HepG2 (cell line): ENCODE measurements around the gene TCF3. TPM values are rescaled to one million over a fixed set of nuclear protein-coding genes. Genes with fewer than 3 reads are reported as not detected.

ENCODE experiments used
- HNRNPLL ChIP-seq: fragments of 200-400 bp; formaldehyde crosslinking; IDR thresholded peaks from 2 replicates; pipeline ENCODE4 v1.6.1; 2017; ENCODE audit warnings: mild to moderate bottlenecking, low read depth, low read length; ENCODE audit not compliant: poor library complexity, severe bottlenecking
- MYC ChIP-seq: sonication (generic); formaldehyde crosslinking; IDR thresholded peaks from 2 replicates; pipeline ENCODE4 v1.9.0; 2021; ENCODE audit warnings: missing genetic modification reagents, borderline replicate concordance
- NR2F2 ChIP-seq: IDR thresholded peaks from 2 replicates; pipeline ENCODE4 v1.6.1; 2012; ENCODE audit warnings: low read depth, inconsistent platforms, borderline replicate concordance
- SAP130 ChIP-seq: IDR thresholded peaks from 2 replicates; pipeline ENCODE4 v1.6.1; 2016; ENCODE audit warnings: low read depth
- TAF1 ChIP-seq: sonication (generic); formaldehyde crosslinking; IDR thresholded peaks from 2 replicates; pipeline ENCODE4 v1.4.0; 2020; ENCODE audit warnings: missing genetic modification reagents
- THAP11 ChIP-seq: IDR thresholded peaks from 2 replicates; pipeline ENCODE4 v1.6.1; 2016; ENCODE audit warnings: missing biosample characterization, missing genetic modification reagents
- YEATS4 ChIP-seq: sonication (generic); formaldehyde crosslinking; IDR thresholded peaks from 2 replicates; pipeline ENCODE4 v1.4.0; 2020; ENCODE audit warnings: missing genetic modification reagents, borderline replicate concordance
- ZNF660 ChIP-seq: sonication (generic); formaldehyde crosslinking; IDR thresholded peaks from 2 replicates; pipeline ENCODE4 v1.5.1; 2020; ENCODE audit warnings: mild to moderate bottlenecking, low read depth, missing genetic modification reagents, borderline replicate concordance
- ZNF883 ChIP-seq: sonication (generic); formaldehyde crosslinking; IDR thresholded peaks from 2 replicates; pipeline ENCODE4 v1.5.1; 2020; ENCODE audit warnings: mild to moderate bottlenecking, missing genetic modification reagents; ENCODE audit errors: not compliant biosample characterization
- polyA plus RNA-seq, 8 experiments: library from polyadenylated mRNA; depleted of rRNA in 3 of 8; stranded (reverse) in 7 of 8; unstranded in 1 of 8; fragments of >200 nt; fragmentation: Illumina TruSeq in 4 of 8; extraction: Trizol in 4 of 8; gene quantifications; 2 replicates each; pipeline versions ENCODE4 v1.2.1 to v1.2.3, GENCODE V29; 2011 to 2016; ENCODE audit warnings: low read depth in 4 of 8, missing spikeins in 1 of 8, mixed read lengths in 1 of 8; ENCODE audit not compliant: insufficient read depth in 1 of 8
- total RNA-seq, 5 experiments: library from RNA; depleted of rRNA; stranded (reverse); fragments of >200 nt; fragmentation: Illumina TruSeq; extraction: Trizol; gene quantifications; 2 replicates each; pipeline ENCODE4 v1.2.3, GENCODE V29; 2016; ENCODE audit warnings: low read depth in 1 of 5
- TF ChIP-seq, protein P1 (sequence below): sonication (generic); formaldehyde crosslinking; IDR thresholded peaks from 2 replicates; pipeline ENCODE4 v1.4.0; 2020; ENCODE audit warnings: missing genetic modification reagents
- TF ChIP-seq, protein P2 (sequence below): sonication (generic); formaldehyde crosslinking; IDR thresholded peaks from 2 replicates; pipeline ENCODE4 v1.5.0; 2020; ENCODE audit warnings: mild to moderate bottlenecking, missing genetic modification reagents
- TF ChIP-seq, protein P3 (sequence below): sonication (generic); formaldehyde crosslinking; IDR thresholded peaks from 2 replicates; pipeline ENCODE4 v1.4.0; 2020; ENCODE audit warnings: mild to moderate bottlenecking, missing genetic modification reagents
- TF ChIP-seq, protein P4 (sequence below): sonication (generic); formaldehyde crosslinking; conservative IDR thresholded peaks from 2 replicates; pipeline ENCODE4 v1.4.0; 2020; ENCODE audit warnings: mild to moderate bottlenecking, missing genetic modification reagents, moderate library complexity

Gene TCF3
- total and polyA plus RNA-seq, 2 of the 13 experiments (the other 11 are each of a cell fraction or from before 2014, with no cell fraction given): 51.4 to 53.2 TPM

DNA sequence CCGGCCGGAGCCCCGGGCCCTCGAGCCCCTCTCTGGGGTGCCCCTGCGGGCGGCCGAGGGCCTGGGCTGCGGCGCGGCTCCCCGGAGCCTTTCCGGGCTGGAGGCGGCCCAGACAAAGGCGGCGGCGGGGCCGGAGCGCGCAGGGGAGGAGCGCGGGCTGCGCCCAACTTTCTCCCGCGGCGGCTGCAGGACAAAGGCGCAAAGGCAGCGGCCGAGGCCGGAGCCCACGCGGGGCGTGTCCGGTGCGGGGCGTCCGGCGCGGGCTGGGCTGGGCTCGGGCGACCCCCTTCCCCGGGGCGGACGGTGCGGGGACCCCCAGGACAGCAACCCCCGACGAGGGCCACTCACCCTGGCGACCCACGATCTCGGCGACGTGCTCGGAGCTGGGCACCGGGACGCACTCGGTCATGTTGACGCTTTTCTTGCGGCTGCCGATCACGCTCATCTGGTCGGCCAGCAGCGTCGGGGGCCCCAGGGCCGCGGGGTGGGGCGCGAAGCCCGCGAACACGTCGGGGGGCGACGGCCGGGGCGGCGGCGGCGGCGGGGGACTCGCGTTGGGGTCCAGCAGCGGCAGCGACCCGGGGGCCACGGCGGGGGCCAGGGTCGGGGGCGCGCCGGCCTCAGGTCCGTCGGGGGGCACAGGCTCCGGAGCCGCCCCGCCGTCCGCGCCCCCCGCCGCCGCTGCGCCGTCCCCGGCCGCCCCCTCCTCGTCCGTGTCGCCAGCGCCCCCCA lies 85.1 kb downstream of the TCF3 start (continued):
- TF ChIP-seq, protein P1, sequence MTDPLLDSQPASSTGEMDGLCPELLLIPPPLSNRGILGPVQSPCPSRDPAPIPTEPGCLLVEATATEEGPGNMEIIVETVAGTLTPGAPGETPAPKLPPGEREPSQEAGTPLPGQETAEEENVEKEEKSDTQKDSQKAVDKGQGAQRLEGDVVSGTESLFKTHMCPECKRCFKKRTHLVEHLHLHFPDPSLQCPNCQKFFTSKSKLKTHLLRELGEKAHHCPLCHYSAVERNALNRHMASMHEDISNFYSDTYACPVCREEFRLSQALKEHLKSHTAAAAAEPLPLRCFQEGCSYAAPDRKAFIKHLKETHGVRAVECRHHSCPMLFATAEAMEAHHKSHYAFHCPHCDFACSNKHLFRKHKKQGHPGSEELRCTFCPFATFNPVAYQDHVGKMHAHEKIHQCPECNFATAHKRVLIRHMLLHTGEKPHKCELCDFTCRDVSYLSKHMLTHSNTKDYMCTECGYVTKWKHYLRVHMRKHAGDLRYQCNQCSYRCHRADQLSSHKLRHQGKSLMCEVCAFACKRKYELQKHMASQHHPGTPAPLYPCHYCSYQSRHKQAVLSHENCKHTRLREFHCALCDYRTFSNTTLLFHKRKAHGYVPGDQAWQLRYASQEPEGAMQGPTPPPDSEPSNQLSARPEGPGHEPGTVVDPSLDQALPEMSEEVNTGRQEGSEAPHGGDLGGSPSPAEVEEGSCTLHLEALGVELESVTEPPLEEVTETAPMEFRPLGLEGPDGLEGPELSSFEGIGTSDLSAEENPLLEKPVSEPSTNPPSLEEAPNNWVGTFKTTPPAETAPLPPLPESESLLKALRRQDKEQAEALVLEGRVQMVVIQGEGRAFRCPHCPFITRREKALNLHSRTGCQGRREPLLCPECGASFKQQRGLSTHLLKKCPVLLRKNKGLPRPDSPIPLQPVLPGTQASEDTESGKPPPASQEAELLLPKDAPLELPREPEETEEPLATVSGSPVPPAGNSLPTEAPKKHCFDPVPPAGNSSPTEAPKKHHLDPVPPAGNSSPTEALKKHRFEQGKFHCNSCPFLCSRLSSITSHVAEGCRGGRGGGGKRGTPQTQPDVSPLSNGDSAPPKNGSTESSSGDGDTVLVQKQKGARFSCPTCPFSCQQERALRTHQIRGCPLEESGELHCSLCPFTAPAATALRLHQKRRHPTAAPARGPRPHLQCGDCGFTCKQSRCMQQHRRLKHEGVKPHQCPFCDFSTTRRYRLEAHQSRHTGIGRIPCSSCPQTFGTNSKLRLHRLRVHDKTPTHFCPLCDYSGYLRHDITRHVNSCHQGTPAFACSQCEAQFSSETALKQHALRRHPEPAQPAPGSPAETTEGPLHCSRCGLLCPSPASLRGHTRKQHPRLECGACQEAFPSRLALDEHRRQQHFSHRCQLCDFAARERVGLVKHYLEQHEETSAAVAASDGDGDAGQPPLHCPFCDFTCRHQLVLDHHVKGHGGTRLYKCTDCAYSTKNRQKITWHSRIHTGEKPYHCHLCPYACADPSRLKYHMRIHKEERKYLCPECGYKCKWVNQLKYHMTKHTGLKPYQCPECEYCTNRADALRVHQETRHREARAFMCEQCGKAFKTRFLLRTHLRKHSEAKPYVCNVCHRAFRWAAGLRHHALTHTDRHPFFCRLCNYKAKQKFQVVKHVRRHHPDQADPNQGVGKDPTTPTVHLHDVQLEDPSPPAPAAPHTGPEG: peak; percentile 43; the same call in 1 of the 2 replicates
- TF ChIP-seq YEATS4 (CRISPR knock-in tag): 0 out of 2 replicates have a peak, but pooled peaks have one; percentile 37
- no peak for TF ChIP-seq MYC
- no peak for TF ChIP-seq TAF1 (CRISPR knock-in tag)
- TF ChIP-seq THAP11: no peak
- peak; percentile 23; the same call in 1 of the 2 replicates for TF ChIP-seq SAP130
- no peak for TF ChIP-seq ZNF883 (CRISPR knock-in tag)
- TF ChIP-seq ZNF660 (CRISPR knock-in tag): no peak
- peak; percentile 51 for TF ChIP-seq HNRNPLL
- TF ChIP-seq, protein P2, sequence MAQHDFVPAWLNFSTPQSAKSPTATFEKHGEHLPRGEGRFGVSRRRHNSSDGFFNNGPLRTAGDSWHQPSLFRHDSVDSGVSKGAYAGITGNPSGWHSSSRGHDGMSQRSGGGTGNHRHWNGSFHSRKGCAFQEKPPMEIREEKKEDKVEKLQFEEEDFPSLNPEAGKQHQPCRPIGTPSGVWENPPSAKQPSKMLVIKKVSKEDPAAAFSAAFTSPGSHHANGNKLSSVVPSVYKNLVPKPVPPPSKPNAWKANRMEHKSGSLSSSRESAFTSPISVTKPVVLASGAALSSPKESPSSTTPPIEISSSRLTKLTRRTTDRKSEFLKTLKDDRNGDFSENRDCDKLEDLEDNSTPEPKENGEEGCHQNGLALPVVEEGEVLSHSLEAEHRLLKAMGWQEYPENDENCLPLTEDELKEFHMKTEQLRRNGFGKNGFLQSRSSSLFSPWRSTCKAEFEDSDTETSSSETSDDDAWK (CRISPR knock-in tag): no peak
- TF ChIP-seq, protein P3, sequence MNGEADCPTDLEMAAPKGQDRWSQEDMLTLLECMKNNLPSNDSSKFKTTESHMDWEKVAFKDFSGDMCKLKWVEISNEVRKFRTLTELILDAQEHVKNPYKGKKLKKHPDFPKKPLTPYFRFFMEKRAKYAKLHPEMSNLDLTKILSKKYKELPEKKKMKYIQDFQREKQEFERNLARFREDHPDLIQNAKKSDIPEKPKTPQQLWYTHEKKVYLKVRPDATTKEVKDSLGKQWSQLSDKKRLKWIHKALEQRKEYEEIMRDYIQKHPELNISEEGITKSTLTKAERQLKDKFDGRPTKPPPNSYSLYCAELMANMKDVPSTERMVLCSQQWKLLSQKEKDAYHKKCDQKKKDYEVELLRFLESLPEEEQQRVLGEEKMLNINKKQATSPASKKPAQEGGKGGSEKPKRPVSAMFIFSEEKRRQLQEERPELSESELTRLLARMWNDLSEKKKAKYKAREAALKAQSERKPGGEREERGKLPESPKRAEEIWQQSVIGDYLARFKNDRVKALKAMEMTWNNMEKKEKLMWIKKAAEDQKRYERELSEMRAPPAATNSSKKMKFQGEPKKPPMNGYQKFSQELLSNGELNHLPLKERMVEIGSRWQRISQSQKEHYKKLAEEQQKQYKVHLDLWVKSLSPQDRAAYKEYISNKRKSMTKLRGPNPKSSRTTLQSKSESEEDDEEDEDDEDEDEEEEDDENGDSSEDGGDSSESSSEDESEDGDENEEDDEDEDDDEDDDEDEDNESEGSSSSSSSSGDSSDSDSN (CRISPR knock-in tag): peak; percentile 61; the same call in 1 of the 2 replicates
- TF ChIP-seq NR2F2: 0 out of 2 replicates have a peak, but pooled peaks have one; percentile 21
- TF ChIP-seq, protein P4, sequence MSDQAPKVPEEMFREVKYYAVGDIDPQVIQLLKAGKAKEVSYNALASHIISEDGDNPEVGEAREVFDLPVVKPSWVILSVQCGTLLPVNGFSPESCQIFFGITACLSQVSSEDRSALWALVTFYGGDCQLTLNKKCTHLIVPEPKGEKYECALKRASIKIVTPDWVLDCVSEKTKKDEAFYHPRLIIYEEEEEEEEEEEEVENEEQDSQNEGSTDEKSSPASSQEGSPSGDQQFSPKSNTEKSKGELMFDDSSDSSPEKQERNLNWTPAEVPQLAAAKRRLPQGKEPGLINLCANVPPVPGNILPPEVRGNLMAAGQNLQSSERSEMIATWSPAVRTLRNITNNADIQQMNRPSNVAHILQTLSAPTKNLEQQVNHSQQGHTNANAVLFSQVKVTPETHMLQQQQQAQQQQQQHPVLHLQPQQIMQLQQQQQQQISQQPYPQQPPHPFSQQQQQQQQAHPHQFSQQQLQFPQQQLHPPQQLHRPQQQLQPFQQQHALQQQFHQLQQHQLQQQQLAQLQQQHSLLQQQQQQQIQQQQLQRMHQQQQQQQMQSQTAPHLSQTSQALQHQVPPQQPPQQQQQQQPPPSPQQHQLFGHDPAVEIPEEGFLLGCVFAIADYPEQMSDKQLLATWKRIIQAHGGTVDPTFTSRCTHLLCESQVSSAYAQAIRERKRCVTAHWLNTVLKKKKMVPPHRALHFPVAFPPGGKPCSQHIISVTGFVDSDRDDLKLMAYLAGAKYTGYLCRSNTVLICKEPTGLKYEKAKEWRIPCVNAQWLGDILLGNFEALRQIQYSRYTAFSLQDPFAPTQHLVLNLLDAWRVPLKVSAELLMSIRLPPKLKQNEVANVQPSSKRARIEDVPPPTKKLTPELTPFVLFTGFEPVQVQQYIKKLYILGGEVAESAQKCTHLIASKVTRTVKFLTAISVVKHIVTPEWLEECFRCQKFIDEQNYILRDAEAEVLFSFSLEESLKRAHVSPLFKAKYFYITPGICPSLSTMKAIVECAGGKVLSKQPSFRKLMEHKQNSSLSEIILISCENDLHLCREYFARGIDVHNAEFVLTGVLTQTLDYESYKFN: no peak
